NCI-H1417 (cell line): Measurements from ENCODE around the gene LTC4S.
A peak's percentile ranks its signal among the peaks of the same experiment; 100 is the strongest.
"Not testable (repeated sequence)": the region's sequence is repeated elsewhere in the genome, so short reads cannot be mapped to it uniquely, and the experiment has no call there.

ENCODE experiments used
- DNase-seq, 3 experiments: peaks; one replicate each; lab custom pipeline; 2025; lab: John Stamatoyannopoulos, UW

Gene LTC4S

DNA sequence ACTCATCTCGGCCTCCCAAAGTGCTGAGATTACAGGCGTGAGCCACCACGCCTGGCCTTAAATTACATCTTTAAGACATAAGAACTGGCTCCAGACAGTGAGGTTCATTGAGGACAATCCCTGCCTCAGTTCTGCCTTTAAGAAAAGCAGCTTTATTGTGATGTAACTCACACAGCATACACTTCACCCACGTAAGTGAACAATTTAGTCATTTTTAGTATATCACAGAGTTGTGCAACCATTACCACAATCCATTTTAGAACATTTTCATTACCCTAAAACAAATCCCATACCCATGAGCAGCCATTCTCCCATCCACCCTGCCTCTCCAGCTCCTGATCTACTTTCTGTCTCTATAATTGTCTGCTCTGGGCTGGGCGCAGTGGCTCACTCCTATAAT is 24.0 kb upstream of the LTC4S start:
- DNase-seq = no peak

DNA sequence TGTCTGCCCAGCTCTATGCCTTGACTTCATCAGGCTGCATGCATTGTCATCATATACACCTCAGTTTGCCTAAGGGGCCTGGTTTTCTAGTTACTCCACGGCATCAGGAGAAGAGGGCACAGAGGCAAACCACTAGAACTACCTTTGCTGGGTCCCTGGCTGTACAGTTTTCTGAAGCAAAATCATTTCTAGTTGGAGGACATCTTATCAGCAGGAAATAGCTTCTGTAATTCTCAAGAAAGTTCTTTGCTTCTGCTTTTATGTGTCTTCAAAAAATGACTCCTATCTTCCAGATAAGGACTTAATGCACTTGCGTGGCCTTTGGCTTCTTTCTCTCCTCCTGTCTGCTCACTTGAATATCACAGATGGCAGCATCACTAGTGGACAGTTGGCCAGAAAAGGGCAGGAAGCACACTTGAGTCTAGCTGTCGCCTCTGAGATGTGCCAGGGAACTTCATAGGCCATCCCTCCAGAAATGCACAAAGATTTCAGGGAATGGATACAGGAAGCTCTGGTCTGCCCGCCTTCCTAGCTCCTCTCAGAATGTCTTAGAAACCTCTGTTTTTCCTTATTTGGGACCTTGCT is 22.4 kb upstream of the LTC4S start:
- DNase-seq = no peak

DNA sequence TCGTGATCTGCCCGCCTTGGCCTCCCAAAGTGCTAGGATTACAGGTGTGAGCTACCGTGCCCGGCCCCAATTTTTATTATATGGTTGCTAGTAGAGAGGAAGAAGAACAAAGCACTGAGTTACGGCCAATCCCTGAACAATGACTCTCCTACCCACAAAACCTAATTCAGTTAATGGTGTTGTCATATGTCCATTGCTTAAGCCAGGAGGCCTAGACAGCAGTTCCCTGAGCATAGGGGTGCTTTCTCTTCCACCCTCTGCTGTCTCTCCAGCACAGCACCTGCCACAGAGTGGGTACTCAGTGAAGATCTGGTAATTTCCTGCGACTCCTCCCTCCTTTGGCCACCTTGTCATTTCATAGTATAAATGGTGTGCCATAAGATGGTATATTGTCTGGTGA is 21.4 kb upstream of the LTC4S start:
- DNase-seq = no peak

DNA sequence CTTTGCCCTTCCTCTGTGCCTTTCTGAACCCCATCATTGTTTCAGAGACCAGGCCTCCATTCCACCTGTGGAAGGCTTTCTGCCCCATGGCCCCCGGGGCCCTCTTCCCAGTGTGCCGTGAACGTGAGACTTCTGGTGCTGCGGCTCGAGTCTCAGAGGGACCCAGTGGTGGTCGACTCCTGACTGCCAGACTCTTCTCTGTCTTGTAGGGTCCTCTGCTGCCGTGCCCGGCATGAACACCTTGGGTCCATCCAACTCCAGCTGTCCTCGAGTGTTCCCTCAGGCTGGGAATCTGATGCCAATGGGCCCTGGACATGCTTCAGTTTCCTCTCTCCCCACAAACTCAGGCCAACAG is 20.1 kb upstream of the LTC4S start:
- no peak for DNase-seq

DNA sequence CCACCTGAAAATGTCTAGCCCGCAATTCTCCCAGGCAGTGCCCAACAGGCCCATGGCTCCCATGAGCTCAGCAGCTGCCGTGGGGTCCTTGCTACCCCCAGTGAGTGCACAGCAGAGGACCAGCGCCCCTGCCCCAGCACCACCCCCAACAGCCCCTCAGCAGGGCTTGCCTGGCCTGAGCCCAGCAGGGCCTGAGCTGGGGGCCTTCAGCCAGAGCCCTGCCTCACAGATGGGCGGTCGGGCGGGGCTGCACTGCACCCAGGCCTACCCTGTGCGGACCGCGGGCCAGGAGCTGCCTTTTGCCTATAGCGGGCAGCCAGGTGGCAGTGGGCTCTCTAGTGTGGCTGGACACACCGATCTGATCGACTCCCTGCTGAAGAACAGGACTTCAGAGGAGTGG is 19.3 kb upstream of the LTC4S start:
- no peak for DNase-seq

DNA sequence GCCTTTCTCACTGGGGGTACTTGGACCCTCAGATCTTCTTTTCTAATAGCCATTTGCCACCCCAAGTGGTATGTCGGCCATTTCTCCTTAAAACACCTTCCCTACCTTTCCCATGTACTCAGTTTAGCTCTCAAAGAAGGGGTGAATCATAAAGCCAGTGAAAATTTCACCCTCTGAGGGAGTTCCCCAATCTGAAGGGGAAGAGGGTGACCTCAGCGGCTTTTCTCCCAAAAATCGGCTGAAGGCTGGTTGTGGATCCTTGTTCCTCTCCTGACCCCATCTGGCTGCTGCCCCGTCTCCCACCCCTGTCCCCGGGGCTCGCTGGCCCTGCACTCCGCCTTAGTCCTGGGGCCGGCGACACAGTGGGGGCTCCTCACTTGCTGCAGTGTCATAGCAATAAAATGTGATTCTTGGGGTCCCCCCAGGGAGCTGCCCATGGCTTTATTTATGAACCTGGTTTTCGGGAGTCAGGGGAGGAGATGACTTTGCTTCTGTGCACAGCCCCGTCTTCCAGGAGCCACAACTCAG is 17.3 kb upstream of the LTC4S start:
- no peak for DNase-seq

DNA sequence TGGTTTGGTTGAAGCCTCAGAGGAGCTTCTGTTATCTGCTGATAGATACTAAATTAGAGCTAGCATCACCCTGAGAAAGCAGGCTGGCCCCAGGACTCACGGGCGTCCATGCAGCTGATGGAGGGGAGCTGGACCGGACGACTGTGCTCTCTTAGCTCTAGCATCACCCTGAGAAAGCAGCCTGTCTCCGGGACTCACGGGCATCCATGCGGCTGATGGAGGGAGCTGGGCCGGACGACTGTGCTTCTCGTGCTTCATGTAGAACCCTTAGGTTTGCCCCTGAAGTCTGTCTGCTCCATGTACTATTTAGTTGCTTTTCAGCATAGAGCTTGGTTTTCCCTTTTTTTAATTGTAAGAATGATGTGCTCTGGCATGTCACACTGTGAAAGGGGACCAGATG is 16.3 kb upstream of the LTC4S start:
- DNase-seq = no peak

DNA sequence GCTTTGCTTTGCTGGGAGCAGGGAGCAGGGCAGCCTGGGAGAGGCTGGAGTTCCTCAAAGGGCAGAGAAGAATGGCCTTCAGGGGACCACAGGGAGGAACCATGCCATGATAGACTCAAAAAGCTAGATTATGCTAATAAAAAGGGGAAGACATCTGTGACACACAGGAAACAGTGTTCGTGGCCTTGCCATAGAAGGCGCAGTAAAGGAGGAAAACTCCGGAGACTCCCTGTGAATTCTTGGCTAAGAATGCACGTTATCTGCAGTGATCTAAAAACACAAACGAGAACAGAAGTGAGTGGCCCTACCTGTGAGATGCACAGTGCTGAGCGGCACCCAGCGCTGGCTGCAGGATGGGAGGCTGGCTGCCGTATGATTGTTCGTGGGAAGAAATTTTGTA is 15.9 kb upstream of the LTC4S start:
- DNase-seq = no peak

DNA sequence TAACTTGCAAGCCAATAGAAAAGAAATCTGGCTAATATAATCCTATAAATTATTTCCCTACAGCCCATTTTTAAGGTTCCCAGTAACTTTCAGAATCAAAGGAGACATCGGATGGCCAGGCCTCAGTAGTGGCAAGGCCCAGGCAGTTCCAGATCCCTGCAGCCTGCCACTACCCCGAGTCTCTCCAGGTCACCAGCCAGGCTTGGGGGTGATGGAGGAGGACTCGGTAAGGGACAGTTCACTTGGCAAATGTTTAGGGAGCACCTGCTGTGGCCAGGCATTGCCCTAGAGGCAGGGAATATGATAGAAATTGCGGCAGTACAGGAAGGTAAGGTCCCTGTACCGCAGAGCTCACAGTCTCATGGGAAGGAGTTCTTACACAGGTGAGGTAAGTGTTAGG is 15.2 kb upstream of the LTC4S start:
- no peak for DNase-seq

DNA sequence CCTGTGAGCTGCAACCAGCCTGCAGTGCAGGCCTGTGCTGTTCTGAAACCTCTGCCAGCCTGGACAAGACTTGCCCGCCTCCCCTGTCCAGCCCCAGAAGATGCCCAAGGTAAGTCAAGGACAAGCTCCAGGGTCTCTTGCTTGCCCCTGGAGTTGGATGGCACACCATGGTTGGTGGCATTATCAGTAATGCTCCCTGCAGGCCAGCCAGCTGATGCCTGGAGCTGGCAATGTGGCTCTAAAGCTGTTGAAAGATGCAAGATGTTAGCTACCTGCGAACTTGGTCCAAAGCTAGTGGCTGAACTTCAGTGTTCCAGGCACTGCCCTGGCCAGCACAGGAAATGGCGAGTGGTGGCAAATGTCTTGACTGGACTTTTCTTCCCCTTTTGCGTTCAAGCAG is 14.0 kb upstream of the LTC4S start:
- no peak for DNase-seq

DNA sequence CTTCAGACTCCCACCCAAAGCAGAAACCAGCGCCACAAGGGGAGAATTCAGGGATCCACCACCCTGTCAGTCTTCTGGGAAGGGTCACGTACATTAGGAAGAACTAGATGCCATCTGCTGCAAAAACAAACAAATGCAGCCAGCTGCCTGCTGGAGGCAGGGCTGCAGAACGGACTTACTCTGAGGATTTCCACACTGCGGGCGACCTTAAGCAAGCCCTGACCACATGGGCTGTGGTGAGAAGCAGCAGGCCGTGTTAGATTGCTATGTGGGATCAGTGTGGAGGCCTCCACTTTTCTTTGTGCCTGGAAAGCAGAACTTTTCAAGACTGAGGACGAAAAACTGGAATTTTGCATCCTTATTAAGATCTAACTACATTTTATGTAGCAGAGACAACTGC is 13.4 kb upstream of the LTC4S start:
- DNase-seq = no peak

DNA sequence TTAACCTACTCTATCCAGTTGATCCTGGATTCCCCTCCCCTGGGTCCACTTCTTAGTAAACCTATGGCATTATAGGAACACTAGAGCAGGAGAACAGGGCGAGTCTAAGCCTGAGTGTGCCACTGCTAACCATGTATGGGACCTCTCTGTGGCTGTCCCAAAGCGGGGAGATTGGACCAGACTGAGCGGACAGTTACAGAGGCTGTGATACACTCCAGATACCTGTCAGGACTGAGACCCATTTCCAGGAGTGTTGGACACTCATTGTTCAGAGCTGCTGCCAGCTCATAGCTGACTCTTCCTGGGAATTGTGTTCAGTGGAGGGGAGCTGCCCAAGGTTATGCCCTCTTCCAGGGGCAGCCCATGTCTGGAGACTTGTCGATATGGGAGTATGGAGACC is 11.9 kb upstream of the LTC4S start:
- no peak for DNase-seq

DNA sequence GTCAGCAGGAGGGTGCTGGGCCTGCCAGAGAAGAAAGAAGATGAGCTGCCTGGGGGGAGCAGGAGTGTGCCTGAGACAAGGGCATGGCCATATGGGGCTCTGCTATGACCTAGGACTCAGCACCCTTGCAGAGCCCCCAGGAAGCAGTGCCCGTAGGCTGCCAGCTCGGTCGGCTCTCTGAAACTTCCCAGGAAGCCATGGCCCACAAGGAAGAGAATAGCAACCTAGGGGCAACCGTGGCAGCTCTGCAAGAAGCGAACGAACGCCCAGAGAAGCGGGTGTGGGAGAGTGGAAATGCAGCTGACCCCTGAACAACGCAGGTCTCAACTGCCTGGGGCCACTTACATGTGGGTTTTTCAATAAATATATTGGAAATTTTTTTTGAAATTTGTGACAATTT is 10.7 kb upstream of the LTC4S start:
- no peak for DNase-seq

DNA sequence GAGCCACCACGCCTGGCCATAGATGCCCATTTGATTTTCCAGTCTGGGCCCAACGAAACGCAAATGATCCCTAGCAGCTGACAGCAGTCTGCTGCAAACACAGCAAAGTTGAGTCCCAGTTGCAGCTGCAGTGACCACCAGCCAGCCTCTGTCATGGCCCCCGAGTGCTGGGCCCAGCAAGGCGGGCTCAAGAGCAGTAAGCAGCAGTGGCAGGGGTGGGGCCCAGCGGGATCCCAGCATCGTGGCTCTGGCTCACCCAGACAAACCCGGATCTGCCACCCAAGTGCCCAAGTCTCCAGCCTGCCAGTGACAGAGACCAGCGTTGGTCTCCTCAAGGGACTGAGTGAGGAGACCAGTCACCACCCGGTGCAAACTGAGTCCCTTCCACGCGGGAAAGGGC is 6.9 kb upstream of the LTC4S start:
- no peak for DNase-seq

DNA sequence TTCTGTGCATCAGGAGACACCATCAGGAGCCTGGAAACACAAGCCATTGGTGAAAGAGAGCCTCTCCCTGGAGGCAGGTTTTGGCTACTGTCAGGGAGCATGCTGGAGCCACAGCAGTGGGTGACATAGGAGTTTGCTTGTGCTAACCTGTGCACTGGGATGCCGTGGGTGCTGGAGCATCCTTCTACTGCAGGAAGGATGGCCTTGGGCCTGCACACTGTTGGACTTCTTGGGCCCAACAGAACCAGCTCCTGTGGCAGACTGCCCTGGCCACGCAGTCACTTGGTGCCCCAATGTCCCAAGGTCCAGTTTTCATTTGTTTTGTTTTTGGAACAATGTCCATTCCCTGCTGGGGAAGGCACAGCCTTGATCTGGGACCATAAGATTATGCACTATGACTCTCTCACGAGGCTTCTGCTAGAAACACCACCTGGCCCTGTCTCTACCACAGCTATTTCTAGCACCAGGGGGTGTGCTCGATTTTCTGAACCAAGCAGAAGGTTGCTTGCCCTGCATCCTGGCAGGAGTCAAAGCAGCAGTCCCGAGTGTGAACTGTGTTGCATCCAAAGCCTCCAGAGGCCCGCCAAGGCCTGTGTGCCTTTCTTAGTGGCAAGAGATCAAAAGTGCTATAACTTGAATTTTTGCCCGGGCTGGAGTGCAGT is 5.5 kb upstream of the LTC4S start:
- DNase-seq = no peak

DNA sequence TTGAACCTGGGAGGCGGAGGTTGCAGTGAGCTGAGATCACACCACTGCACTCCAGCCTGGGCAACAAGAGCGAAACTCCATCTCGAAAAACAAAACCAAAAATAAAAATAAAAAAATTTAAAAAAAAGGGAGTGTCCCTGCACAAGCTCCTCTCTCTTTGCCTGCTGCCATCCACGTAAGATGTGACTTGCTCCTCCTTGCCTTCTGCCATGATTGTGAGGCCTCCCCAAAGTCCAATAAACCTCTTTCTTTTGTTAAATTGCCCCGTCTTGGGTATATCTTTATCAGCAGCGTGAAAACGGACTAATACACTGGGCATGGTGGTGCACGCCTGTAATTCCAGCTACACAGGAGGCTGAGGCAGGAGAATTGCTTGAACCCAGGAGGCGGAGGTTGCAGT is 4.5 kb upstream of the LTC4S start:
- DNase-seq = not testable (repeated sequence)

DNA sequence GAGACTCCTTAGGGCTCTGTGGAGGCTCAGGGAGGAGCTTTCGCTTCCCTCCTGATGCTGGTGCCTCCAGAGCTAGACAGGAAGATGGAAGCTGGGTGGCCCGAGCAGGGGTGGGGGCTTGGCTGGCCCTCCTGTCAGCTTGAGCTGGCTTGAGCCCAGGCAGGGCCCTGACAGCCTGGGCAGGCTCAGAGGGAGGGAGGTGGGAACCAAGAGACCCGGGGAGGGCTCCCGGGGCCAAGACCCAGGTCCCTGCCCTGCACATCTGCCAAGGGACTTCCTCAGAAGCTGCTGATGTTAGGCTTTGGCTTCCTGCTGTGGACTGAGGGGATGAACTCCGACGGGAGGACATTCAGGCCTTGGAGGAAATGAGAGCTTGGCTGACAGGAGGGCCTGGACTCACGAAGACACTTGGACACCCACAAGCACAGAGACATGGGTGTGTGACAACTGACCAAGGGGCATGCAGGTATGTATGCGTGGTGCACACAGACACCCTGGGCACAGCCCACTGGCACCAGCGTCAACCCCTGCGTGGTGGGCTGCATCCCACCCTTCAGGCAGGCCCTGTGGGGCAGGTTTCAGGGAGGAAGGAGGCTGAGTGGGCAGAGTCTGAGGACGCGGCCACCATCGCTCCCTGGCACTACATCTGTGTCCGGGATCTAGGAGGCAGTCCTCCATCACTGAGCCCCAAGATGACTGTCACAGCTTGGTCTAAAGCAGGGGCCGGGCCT is 1.7 kb upstream of the LTC4S start:
- DNase-seq = no peak

DNA sequence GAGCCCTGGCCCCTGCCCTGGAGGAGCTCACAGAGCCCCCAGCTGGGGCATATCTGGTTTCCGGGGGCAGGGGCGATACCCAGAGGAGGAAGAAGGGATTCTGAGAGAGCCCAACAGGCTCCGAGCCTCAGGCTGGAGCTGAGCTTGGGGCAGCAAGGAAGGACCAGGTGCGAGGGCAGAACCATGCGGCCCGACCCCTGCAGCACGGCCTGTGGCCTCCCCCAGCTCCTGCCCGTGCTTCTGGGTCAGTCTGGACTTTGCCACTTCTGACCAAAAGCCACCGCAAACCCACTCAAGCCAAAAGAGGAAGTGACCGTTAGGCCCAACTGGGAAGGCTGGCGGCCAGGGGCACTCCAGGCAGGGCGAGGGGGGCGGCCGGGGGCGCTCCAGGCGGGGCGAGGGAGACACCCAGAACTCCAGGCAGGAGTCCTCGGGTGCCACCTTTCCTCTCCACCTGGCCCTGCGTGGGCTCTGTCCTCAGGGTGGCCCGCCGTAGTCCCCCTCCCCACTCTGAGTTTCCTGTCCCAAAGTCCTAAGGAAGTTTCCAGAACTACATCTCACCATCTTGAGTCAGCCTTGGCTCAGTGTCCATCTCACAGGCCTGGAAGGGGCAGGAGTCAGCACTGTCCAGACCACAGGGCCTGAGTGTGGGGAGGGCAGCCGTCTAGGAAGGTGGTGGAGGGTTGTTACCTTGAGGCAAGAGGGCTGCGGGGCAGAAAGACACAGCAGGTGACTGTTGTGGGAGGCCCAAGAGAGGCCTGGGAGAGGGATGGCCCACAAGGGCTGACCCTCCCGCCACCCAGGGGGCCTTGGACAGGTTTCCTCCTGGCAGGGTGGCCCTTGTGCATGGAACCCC is 946 bp upstream of the LTC4S start:
- DNase-seq = no peak

DNA sequence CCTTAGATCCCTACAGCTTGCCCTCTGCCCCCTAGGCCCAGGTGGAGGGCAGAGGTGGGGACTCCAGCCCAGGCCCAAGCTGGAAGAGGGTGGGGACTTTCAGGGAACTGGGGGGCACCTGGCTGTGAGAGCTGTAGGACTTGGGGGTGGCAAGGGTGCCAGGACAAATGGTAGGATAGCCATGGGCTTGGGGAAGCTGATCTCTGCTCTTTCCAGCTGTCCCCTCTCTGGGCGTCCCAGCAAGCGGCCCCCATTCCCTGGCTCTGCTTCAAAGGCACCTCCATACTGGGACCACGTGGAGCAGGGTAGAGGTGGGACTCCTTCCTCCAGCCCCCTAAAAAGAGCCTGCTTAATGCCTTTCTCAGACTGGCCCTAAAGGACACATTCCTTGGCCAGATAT is 385 bp downstream of the LTC4S start:
- DNase-seq = no peak

DNA sequence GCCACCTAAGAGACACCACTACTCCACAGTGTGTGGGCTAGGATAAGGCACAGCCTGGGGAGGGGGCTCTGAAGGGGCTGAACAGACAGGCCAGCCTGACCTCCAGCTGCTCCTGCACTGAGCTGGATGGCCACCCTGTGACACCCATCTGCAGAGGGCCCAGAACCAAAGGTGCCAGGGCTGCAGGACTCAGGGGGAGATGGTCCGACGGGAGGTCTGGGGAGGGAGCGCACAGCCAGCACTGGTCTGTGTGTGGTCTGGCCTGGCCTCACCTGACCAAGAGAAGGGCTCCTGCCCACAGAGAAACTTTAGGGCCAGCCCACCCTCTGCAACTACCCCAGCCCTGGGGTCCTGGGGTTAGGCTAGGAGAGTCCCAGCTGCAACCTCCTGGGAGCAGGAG is 789 bp downstream of the LTC4S start:
- peak in 1 of 3 experiments; percentile 21 for DNase-seq

DNA sequence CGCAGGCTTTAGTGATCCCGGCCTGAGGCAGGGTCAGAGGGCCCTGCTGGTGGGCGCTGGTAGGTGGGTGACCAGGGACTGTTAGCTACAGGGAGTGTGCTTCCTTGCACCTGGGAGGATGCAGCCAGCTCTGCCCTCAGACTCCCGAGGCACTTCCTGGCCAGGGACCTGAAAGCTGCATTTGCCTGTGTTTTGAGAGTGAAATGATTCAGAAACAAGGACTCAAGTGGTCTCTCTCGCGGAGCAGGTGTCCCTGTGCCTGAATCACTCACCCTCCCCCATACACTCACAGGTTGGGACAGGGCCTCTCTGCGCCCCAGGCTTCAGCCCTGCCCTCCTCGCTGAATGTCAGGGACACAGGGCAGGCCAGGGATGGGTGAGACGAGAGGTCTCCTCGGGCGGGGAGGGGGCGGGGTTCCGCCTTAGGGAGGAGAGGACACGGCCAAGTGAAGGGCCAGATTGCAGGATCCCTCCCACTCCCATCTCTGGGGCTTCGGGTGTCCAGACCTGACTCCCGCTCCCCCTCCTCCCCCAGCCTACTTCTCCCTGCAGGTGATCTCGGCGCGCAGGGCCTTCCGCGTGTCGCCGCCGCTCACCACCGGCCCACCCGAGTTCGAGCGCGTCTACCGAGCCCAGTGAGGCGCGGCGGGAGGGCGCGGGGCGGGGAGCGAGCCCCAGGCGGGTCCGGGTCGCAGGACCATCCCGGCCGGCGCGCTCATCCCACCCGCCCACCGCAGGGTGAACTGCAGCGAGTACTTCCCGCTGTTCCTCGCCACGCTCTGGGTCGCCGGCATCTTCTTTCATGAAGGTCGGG is 1.5 kb downstream of the LTC4S start:
- peak; percentile 54 to 81 (median 71) for DNase-seq
